Measurements from ENCODE around the gene CES1. TPM values are rescaled to one million over a fixed set of nuclear protein-coding genes. Genes with fewer than 3 reads are reported as not detected.
"Not testable (repeated sequence)": the region's sequence is repeated elsewhere in the genome, so short reads cannot be mapped to it uniquely, and the experiment has no call there.

The CES1 gene
- total and polyA plus RNA-seq, 10 of the 15 experiments (the other 5 are each of a cell fraction or from before 2014, with no cell fraction given), result 0.08 to 0.69 (median 0.27) TPM; not detected in 6

- no peaks in the 10 kb centered on the region for H3K79me2 ChIP-seq (ENCODE audit: control insufficient read depth, insufficient read depth, low read length)
- in situ Hi-C loops (cut with MboI), result no loop called here
- ChIA-PET POLR2A (no interaction called here), RAD21 (ENCODE audit: unreplicated experiment) (no interaction called here), CTCF (no interaction called here), SMC1A (ENCODE audit: uncharacterized antibody, unreplicated experiment) (no interaction called here)
- no peaks in the 10 kb centered on the region for H3K27me3 ChIP-seq (replicated peaks in 1 of 2; ENCODE audit: control insufficient read depth in 2 of 2, insufficient read depth in 2 of 2, low read length in 1 of 2)
- H4K20me1 ChIP-seq (ENCODE audit: control insufficient read depth, insufficient read depth), result no peaks in the 10 kb centered on the region
- no peak overlapping the region for H3K4me2 ChIP-seq (ENCODE audit: control insufficient read depth, insufficient read depth)
- ATAC-seq, result no peak
- TF ChIP-seq EP300 (IDR thresholded peaks at IDR 0.05; ENCODE audit: borderline replicate concordance in 1 of 2, control insufficient read depth in 1 of 2, low read depth in 2 of 2, low read length in 2 of 2) (no peak), HCFC1 (IDR thresholded peaks at IDR 0.05; ENCODE audit: low read length) (no peak), SUPT20H (IDR thresholded peaks at IDR 0.05; ENCODE audit: borderline replicate concordance, control insufficient read depth, low read depth, low read length) (no peak), MXI1 (IDR thresholded peaks at IDR 0.05; ENCODE audit: low read depth, low read length) (no peak), SIX5 (IDR thresholded peaks at IDR 0.05; ENCODE audit: low read depth, low read length, severe bottlenecking) (no peak), ATF7 (IDR thresholded peaks at IDR 0.05; ENCODE audit: low read depth) (no peak)
- H3K9ac ChIP-seq (ENCODE audit: control insufficient read depth, insufficient read depth, low read length), result no peak overlapping the region
- no peak for DNase-seq (ENCODE audit: low read depth, low spot score)
- FAIRE-seq, result no peak
- H3K4me3 ChIP-seq, result no peak overlapping the region
- no peak overlapping the region for H3K27ac ChIP-seq (ENCODE audit: control insufficient read depth, insufficient read depth)
- H3K9me3 ChIP-seq (replicated peaks; ENCODE audit: control insufficient read depth, insufficient read depth, low read length), result peaks cover 3% of the 10 kb centered on the region
- intact Hi-C loops (cut with micrococcal nuclease; ENCODE audit: unreplicated experiment), result no loop called here
- no TSS peak for BruUV-seq (replicated peaks)
- H3K4me1 ChIP-seq (ENCODE audit: control insufficient read depth, insufficient read depth, low read length), result no peaks in the 10 kb centered on the region
- no peak overlapping the region for H2AFZ ChIP-seq (ENCODE audit: control insufficient read depth, low read depth, low read length)
- H3K36me3 ChIP-seq (ENCODE audit: control insufficient read depth in 2 of 2, insufficient read depth in 2 of 2, low read length in 1 of 2), result no peaks in the 10 kb centered on the region
These were observed 78.8 kb downstream of the CES1 start for GRCh38 chr16:55754056-55754455.

GRCh38 chr16:55753145-55753631 lies 79.7 kb downstream of the CES1 start:
- H3K27me3 ChIP-seq (replicated peaks in 1 of 2; ENCODE audit: control insufficient read depth in 2 of 2, insufficient read depth in 2 of 2, low read length in 1 of 2); H3K79me2 ChIP-seq (ENCODE audit: control insufficient read depth, insufficient read depth, low read length); H3K36me3 ChIP-seq (ENCODE audit: control insufficient read depth in 2 of 2, insufficient read depth in 2 of 2, low read length in 1 of 2); ATAC-seq; H3K4me1 ChIP-seq (ENCODE audit: control insufficient read depth, insufficient read depth, low read length); H3K4me2 ChIP-seq (ENCODE audit: control insufficient read depth, insufficient read depth); H3K4me3 ChIP-seq; FAIRE-seq; H2AFZ ChIP-seq (ENCODE audit: control insufficient read depth, low read depth, low read length); BruUV-seq (replicated peaks); H4K20me1 ChIP-seq (ENCODE audit: control insufficient read depth, insufficient read depth); intact Hi-C loops (cut with micrococcal nuclease; ENCODE audit: unreplicated experiment); in situ Hi-C loops (cut with MboI); RAD21 ChIA-PET (ENCODE audit: unreplicated experiment); H3K9me3 ChIP-seq (replicated peaks; ENCODE audit: control insufficient read depth, insufficient read depth, low read length); CTCF ChIA-PET; H3K9ac ChIP-seq (ENCODE audit: control insufficient read depth, insufficient read depth, low read length); POLR2A ChIA-PET: not testable (repeated sequence)
- DNase-seq (ENCODE audit: low read depth, low spot score), result peak; percentile 4
- SMC1A ChIA-PET (ENCODE audit: uncharacterized antibody, unreplicated experiment), result interaction anchor here (0.7 kb wide), 1 partner anchor 467 kb away, joined by 4 read pairs; no protein-coding TSS in a partner anchor
- 13% methylated on average over 4 of the region's 4 CpGs for WGBS (ENCODE audit: insufficient coverage, insufficient replicate concordance, low lambda C conversion rate, missing lambda C conversion rate)
- H3K27ac ChIP-seq (ENCODE audit: control insufficient read depth, insufficient read depth), result peak overlapping the region; percentile 33; the same call in 1 of the 2 replicates

Other genes with a start within 250 kb of the CES1 start
- not detected in 2 replicates for gene SLC6A2, start 177.1 kb downstream of the CES1 start, total RNA-seq (2014; rRNA removed)
- not detected in 2 replicates for gene SLC6A2, start 177.1 kb downstream of the CES1 start, total RNA-seq (2014; rRNA removed; fragmentation: Illumina TruSeq; extraction: Trizol)
- gene SLC6A2, start 177.1 kb downstream of the CES1 start, total RNA-seq (2021), result not detected in 2 replicates
- not detected in 2 replicates for gene SLC6A2, start 177.1 kb downstream of the CES1 start, polyA plus RNA-seq (2011; rRNA removed)
- gene SLC6A2, start 177.1 kb downstream of the CES1 start, polyA plus RNA-seq (2014; fragmentation: Illumina TruSeq; extraction: Trizol), result not detected in 2 replicates
- not detected for gene SLC6A2, start 177.1 kb downstream of the CES1 start, polyA plus RNA-seq (2014; fragmentation: Nextera tagmentation; extraction: Ambion mirVana)
- not detected in 2 replicates for gene SLC6A2, start 177.1 kb downstream of the CES1 start, polyA plus RNA-seq (2014; rRNA removed)
- gene SLC6A2, start 177.1 kb downstream of the CES1 start, polyA plus RNA-seq (2016; fragmentation: Nextera tagmentation; extraction: Ambion mirVana), result not detected
- not detected in 2 replicates for gene CES5A, start 42.3 kb upstream of the CES1 start, total RNA-seq (2014; rRNA removed)
- not detected in 2 replicates for gene CES5A, start 42.3 kb upstream of the CES1 start, total RNA-seq (2014; rRNA removed; fragmentation: Illumina TruSeq; extraction: Trizol)
- gene CES5A, start 42.3 kb upstream of the CES1 start, total RNA-seq (2021), result not detected in 2 replicates
- 0.19 and 0.37 TPM in 2 replicates for gene CES5A, start 42.3 kb upstream of the CES1 start, polyA plus RNA-seq (2011; rRNA removed)
- not detected in 2 replicates for gene CES5A, start 42.3 kb upstream of the CES1 start, polyA plus RNA-seq (2014; fragmentation: Illumina TruSeq; extraction: Trizol)
- gene CES5A, start 42.3 kb upstream of the CES1 start, polyA plus RNA-seq (2014; fragmentation: Nextera tagmentation; extraction: Ambion mirVana), result not detected
- not detected in 2 replicates for gene CES5A, start 42.3 kb upstream of the CES1 start, polyA plus RNA-seq (2014; rRNA removed)
- not detected for gene CES5A, start 42.3 kb upstream of the CES1 start, polyA plus RNA-seq (2016; fragmentation: Nextera tagmentation; extraction: Ambion mirVana)